GM19043 (cell line): Measurements from ENCODE around the gene TSPEAR.
"Not testable (repeated sequence)": the region's sequence is repeated elsewhere in the genome, so short reads cannot be mapped to it uniquely, and the experiment has no call there.

Experiments
- ATAC-seq: cut with Tn5 transposase; IDR thresholded peaks from one replicate; pipeline ENCODE4 v1.9.1; 2021; ENCODE audit warnings: low read depth; ENCODE audit not compliant: unreplicated experiment

Gene TSPEAR

GRCh38 chr21:44558329-44558675 lies 153.1 kb downstream of the TSPEAR start:
- not testable (repeated sequence) for ATAC-seq

GRCh38 chr21:44557491-44558328 lies 153.7 kb downstream of the TSPEAR start:
- ATAC-seq, result no peak

GRCh38 chr21:44556879-44557278 lies 154.5 kb downstream of the TSPEAR start:
- no peak for ATAC-seq

- no peak for ATAC-seq
Observed at GRCh38 chr21:44555200-44555875, 156.0 kb downstream of the TSPEAR start.

GRCh38 chr21:44552681-44553080 lies 158.7 kb downstream of the TSPEAR start:
- ATAC-seq, result no peak

GRCh38 chr21:44552136-44552535 lies 159.2 kb downstream of the TSPEAR start:
- no peak for ATAC-seq

GRCh38 chr21:44551340-44551961 lies 159.9 kb downstream of the TSPEAR start, which contains the start of gene KRTAP10-2:
TSS of gene KRTAP10-2 (minus strand) at chr21:44551505. CDS start at chr21:44551458, 47 bp downstream.
- no peak for ATAC-seq

GRCh38 chr21:44550807-44551206 lies 160.6 kb downstream of the TSPEAR start:
- ATAC-seq, result no peak

- not testable (repeated sequence) for ATAC-seq
Observed at GRCh38 chr21:44550285-44550684, 161.1 kb downstream of the TSPEAR start.

GRCh38 chr21:44549525-44550211 lies 161.7 kb downstream of the TSPEAR start:
- ATAC-seq, result no peak

- ATAC-seq, result no peak
Observed at GRCh38 chr21:44548922-44549321, 162.4 kb downstream of the TSPEAR start.

- ATAC-seq, result no peak
Observed at GRCh38 chr21:44548381-44548780, 163.0 kb downstream of the TSPEAR start.

GRCh38 chr21:44547656-44548331 lies 163.6 kb downstream of the TSPEAR start:
- no peak for ATAC-seq

GRCh38 chr21:44544566-44544965 lies 166.8 kb downstream of the TSPEAR start:
- ATAC-seq, result no peak

- ATAC-seq, result no peak
Observed at GRCh38 chr21:44542716-44543115, 168.7 kb downstream of the TSPEAR start.

- ATAC-seq, result no peak
Observed at GRCh38 chr21:44540741-44541288, 170.6 kb downstream of the TSPEAR start.

GRCh38 chr21:44539991-44540666 lies 171.2 kb downstream of the TSPEAR start, which contains the start of gene KRTAP10-1:
TSS of gene KRTAP10-1 (minus strand) at chr21:44540195. CDS start at chr21:44540150, 45 bp downstream.
- ATAC-seq, result no peak

GRCh38 chr21:44539046-44539445 lies 172.3 kb downstream of the TSPEAR start:
- ATAC-seq, result no peak
